DOHH2 (cell line): ENCODE results near the gene MT1M.

Experiments
- EZH2phosphoT487 ChIP-seq: fragments of 200-600 bp; sonication (generic); IDR thresholded peaks from 2 replicates; pipeline ENCODE4 v1.6.1; 2017; ENCODE audit warnings: borderline replicate concordance, mild to moderate bottlenecking, antibody characterized with exemption, low read length, moderate library complexity, mixed read lengths
- TF ChIP-seq, protein P1 (sequence below): fragments of 200-600 bp; sonication (generic); IDR thresholded peaks from one replicate; pipeline ENCODE4 v1.5.1; 2014; ENCODE audit warnings: antibody characterized with exemption, mild to moderate bottlenecking, low read depth, low read length; ENCODE audit not compliant: poor library complexity, severe bottlenecking

DNA sequence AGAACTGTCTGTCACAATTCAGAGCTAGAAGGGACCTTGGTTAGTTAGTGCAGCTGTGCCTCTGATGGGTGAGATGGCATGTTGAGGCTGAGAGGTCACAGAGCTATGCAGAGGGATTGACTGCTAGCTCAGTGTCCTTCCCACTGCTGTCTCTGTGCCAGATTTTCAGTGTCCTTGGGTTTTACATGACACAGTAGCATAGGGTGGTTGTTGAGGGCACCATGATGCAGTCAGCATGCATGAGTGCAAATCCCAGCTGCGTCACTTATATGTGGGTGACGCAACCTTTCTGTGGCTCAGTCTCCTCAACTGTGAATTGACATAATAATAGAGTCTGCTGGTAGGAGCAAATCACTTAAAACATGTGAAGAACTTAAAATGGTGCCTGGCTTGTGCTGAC is 8.7 kb downstream of the MT1M start:
- TF ChIP-seq, protein P1, sequence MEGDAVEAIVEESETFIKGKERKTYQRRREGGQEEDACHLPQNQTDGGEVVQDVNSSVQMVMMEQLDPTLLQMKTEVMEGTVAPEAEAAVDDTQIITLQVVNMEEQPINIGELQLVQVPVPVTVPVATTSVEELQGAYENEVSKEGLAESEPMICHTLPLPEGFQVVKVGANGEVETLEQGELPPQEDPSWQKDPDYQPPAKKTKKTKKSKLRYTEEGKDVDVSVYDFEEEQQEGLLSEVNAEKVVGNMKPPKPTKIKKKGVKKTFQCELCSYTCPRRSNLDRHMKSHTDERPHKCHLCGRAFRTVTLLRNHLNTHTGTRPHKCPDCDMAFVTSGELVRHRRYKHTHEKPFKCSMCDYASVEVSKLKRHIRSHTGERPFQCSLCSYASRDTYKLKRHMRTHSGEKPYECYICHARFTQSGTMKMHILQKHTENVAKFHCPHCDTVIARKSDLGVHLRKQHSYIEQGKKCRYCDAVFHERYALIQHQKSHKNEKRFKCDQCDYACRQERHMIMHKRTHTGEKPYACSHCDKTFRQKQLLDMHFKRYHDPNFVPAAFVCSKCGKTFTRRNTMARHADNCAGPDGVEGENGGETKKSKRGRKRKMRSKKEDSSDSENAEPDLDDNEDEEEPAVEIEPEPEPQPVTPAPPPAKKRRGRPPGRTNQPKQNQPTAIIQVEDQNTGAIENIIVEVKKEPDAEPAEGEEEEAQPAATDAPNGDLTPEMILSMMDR: no peak
- no peak for TF ChIP-seq EZH2phosphoT487
